HG03175 (cell line): ENCODE measurements around the gene FBXL3.
A peak's percentile ranks its signal among the peaks of the same experiment; 100 is the strongest.
"Not testable (repeated sequence)": the region's sequence is repeated elsewhere in the genome, so short reads cannot be mapped to it uniquely, and the experiment has no call there.

Experiments used
- ATAC-seq: cut with Tn5 transposase; IDR thresholded peaks from one replicate; pipeline ENCODE4 v1.9.1; 2021; ENCODE audit warnings: mild to moderate bottlenecking, moderate library complexity; ENCODE audit not compliant: unreplicated experiment

The FBXL3 gene

GRCh38 chr13:77028202-77028601, 1.2 kb upstream of the FBXL3 start:
- ATAC-seq: no peak

- peak; percentile 52 for ATAC-seq
Measured at GRCh38 chr13:77026255-77026860, 601 bp downstream of the FBXL3 start.

GRCh38 chr13:77022341-77022740, 4.6 kb downstream of the FBXL3 start:
- ATAC-seq: no peak

- no peak for ATAC-seq
Measured at GRCh38 chr13:77019756-77020155, 7.2 kb downstream of the FBXL3 start.

GRCh38 chr13:77016888-77017623, 9.9 kb downstream of the FBXL3 start:
- no peak for ATAC-seq

GRCh38 chr13:77016251-77016812, 10.6 kb downstream of the FBXL3 start:
- ATAC-seq: no peak

GRCh38 chr13:77014906-77015685, 11.9 kb downstream of the FBXL3 start:
- ATAC-seq: no peak

- no peak for ATAC-seq
Measured at GRCh38 chr13:77013853-77014542, 13.0 kb downstream of the FBXL3 start.

- not testable (repeated sequence) for ATAC-seq
Measured at GRCh38 chr13:77009719-77010118, 17.2 kb downstream of the FBXL3 start.

- ATAC-seq: peak; percentile 61
Measured at GRCh38 chr13:77009011-77009410, 17.9 kb downstream of the FBXL3 start.

GRCh38 chr13:77008337-77008736, 18.6 kb downstream of the FBXL3 start:
- ATAC-seq: not testable (repeated sequence)

GRCh38 chr13:77002590-77003190, 24.3 kb downstream of the FBXL3 start:
- ATAC-seq: no peak

- ATAC-seq: no peak
Measured at GRCh38 chr13:77001963-77002587, 24.9 kb downstream of the FBXL3 start.

GRCh38 chr13:77001540-77001939, 25.4 kb downstream of the FBXL3 start:
- no peak for ATAC-seq

GRCh38 chr13:77000475-77000874, 26.5 kb downstream of the FBXL3 start:
- no peak for ATAC-seq

GRCh38 chr13:76994281-76994680, 32.7 kb downstream of the FBXL3 start:
- no peak for ATAC-seq

GRCh38 chr13:76993473-76993872, 33.5 kb downstream of the FBXL3 start:
- ATAC-seq: no peak

- ATAC-seq: no peak
Measured at GRCh38 chr13:76993021-76993420, 33.9 kb downstream of the FBXL3 start.

GRCh38 chr13:76992548-76993001, 34.4 kb downstream of the FBXL3 start:
- no peak for ATAC-seq
